Upper lobe of right lung (tissue), 1 donor: ENCODE measurements around the gene MUC5AC. TPM values are rescaled to one million over a fixed set of nuclear protein-coding genes. Genes with fewer than 3 reads are reported as not detected.
A peak's percentile ranks its signal among the peaks of the same experiment; 100 is the strongest.

ENCODE experiments used
- ATAC-seq: fragments of 200-7000 bp; cut with Tn5 transposase; one replicate; pipeline ENCODE4 v1.9.1; 2020; ENCODE audit warnings: mild to moderate bottlenecking, moderate library complexity
- DNase-seq: peaks from one replicate; pipeline ENCODE4 v3.0.0-alpha.2; 2020
- H3K27ac ChIP-seq: fragments of 200-600 bp; one replicate; pipeline ENCODE4 v1.8.0; 2022
- H3K27me3 ChIP-seq: fragments of 200-600 bp; one replicate; pipeline ENCODE4 v1.8.0; 2022; ENCODE audit warnings: mild to moderate bottlenecking
- H3K36me3 ChIP-seq: fragments of 200-600 bp; one replicate; pipeline ENCODE4 v1.8.0; 2022
- H3K4me1 ChIP-seq: fragments of 200-600 bp; one replicate; pipeline ENCODE4 v1.8.0; 2022
- H3K4me3 ChIP-seq: fragments of 200-600 bp; one replicate; pipeline ENCODE4 v1.8.0; 2022; ENCODE audit warnings: mild to moderate bottlenecking
- H3K9me3 ChIP-seq: fragments of 200-600 bp; one replicate; pipeline ENCODE4 v1.8.0; 2022
- CTCF ChIP-seq: fragments of 200-600 bp; IDR thresholded peaks from one replicate; pipeline ENCODE4 v1.8.0; 2022; ENCODE audit warnings: antibody characterized with exemption
- intact Hi-C: fragments of 100-400 bp; cut with DNase I; formaldehyde crosslinking; loops from one replicate; pipeline ENCODE4 v1.11.0; 2022
- total RNA-seq: library from RNA; stranded (reverse); fragmentation: NEBNext Ultra II Directional; extraction: Animal tissue kit (Norgen Biotek cat#: 25700); gene quantifications from one replicate; pipeline ENCODE4 v1.2.1, GENCODE V29; 2021
- donor health status: DM: no; HTN: yes; CAD: no; lungs with severe emphysema.

The MUC5AC gene
- total RNA-seq, 1 donor from 2014 or later, result not detected

- H3K27ac ChIP-seq, result no peak overlapping the region
- H3K36me3 ChIP-seq, result no peaks in the 10 kb centered on the region
- H3K9me3 ChIP-seq, result no peaks in the 10 kb centered on the region
- no peak overlapping the region for H3K4me3 ChIP-seq
- ATAC-seq, result peak; percentile 5
- intact Hi-C loops, result no loop called here
- peaks cover 42% of the 10 kb centered on the region for H3K27me3 ChIP-seq
- H3K4me1 ChIP-seq, result no peaks in the 10 kb centered on the region
- peak; percentile 60 for DNase-seq
- no peak for TF ChIP-seq CTCF
Observed at GRCh38 chr11:1218788-1219445, 61.2 kb downstream of the MUC5AC start.

- ATAC-seq (no peak), DNase-seq (peak; percentile 66)
- Histone ChIP-seq H3K9me3 (no peaks in the 10 kb centered on the region), H3K4me1 (no peaks in the 10 kb centered on the region), H3K27ac (no peak overlapping the region), H3K36me3 (no peaks in the 10 kb centered on the region), H3K4me3 (no peak overlapping the region), H3K27me3 (peaks cover 44% of the 10 kb centered on the region)
- TF ChIP-seq CTCF, result no peak
- intact Hi-C loops, result no loop called here
Observed at GRCh38 chr11:1219446-1219833, 61.7 kb downstream of the MUC5AC start.

- peak; percentile 23 for ATAC-seq
- TF ChIP-seq CTCF, result no peak
- no peaks in the 10 kb centered on the region for H3K4me1 ChIP-seq
- no peaks in the 10 kb centered on the region for H3K36me3 ChIP-seq
- intact Hi-C loops, result no loop called here
- DNase-seq, result peak; percentile 66
- peaks cover 44% of the 10 kb centered on the region for H3K27me3 ChIP-seq
- no peak overlapping the region for H3K27ac ChIP-seq
- H3K4me3 ChIP-seq, result no peak overlapping the region
- no peaks in the 10 kb centered on the region for H3K9me3 ChIP-seq
Observed at GRCh38 chr11:1219834-1220815, 62.4 kb downstream of the MUC5AC start.

GRCh38 chr11:1220941-1221721 lies 63.4 kb downstream of the MUC5AC start:
- Histone ChIP-seq H3K27ac (no peak overlapping the region), H3K4me1 (no peaks in the 10 kb centered on the region), H3K4me3 (no peak overlapping the region), H3K36me3 (no peaks in the 10 kb centered on the region), H3K27me3 (peaks cover 44% of the 10 kb centered on the region), H3K9me3 (no peaks in the 10 kb centered on the region)
- ATAC-seq (no peak), DNase-seq (peak; percentile 61)
- no peak for TF ChIP-seq CTCF
- intact Hi-C loops, result no loop called here

GRCh38 chr11:1221848-1222311 lies 64.1 kb downstream of the MUC5AC start:
- intact Hi-C loops, result no loop called here
- no peaks in the 10 kb centered on the region for H3K9me3 ChIP-seq
- no peak for TF ChIP-seq CTCF
- no peaks in the 10 kb centered on the region for H3K4me1 ChIP-seq
- no peak overlapping the region for H3K4me3 ChIP-seq
- H3K27me3 ChIP-seq, result peaks cover 44% of the 10 kb centered on the region
- H3K36me3 ChIP-seq, result no peaks in the 10 kb centered on the region
- DNase-seq, result peak; percentile 60
- ATAC-seq, result no peak
- no peak overlapping the region for H3K27ac ChIP-seq
